Measurements from ENCODE around the gene SMIM38. TPM values are rescaled to one million over a fixed set of nuclear protein-coding genes. Genes with fewer than 3 reads are reported as not detected.

SMIM38 gene
- total RNA-seq, 1 experiment from 2014 or later, result 0.09 TPM

DNA sequence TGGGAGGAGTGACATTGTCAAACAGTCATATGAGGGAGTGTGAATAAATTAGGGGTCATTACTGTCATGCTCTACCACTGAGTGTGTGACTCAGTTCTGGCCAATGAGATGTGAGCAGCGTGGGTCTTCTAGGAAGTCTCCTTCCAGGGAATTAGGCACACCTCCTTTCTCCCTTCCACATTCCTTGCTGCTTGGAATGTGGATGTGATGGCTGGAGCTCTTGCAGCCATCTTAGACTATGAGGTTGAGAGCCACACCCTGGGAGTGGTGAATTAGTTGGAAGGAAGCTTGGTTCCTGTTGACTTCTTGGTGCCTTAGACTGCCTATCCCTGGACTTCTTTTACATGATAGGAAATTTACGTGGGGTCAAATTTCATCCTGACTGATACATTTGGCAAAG is 36.5 kb upstream of the SMIM38 start:
- Mint-ChIP-seq H3K9me3 (peaks cover 4 to 7% of the 10 kb centered on the region in 2 experiments; a peak in 3 of 5 replicates), H3K4me1 (peaks cover 14 to 27% of the 10 kb centered on the region in 2 experiments), H3K27ac (no peak overlapping the region), H3K4me3 (no peak overlapping the region), H3K36me3 (ENCODE audit: insufficient read depth in 1 of 3, low read depth in 3 of 3) (peaks cover 0 to 5% (median 0%) of the 10 kb centered on the region in 3 experiments; a peak in 1 of 7 replicates), H3K27me3 (ENCODE audit: low read depth) (peaks cover 8% of the 10 kb centered on the region)
- Histone ChIP-seq H3K56ac (ENCODE audit: insufficient read length, low read depth, low read length) (no peak overlapping the region), H2BK20ac (ENCODE audit: low read depth, low read length, poor library complexity, severe bottlenecking) (no peak overlapping the region), H3K4me2 (ENCODE audit: insufficient read depth, insufficient read length, low read length) (no peak overlapping the region), H2BK120ac (ENCODE audit: low read depth, low read length, poor library complexity, severe bottlenecking) (no peak overlapping the region), H4K91ac (ENCODE audit: insufficient read length, low read depth, low read length) (no peak overlapping the region), H4K8ac (replicated peaks; ENCODE audit: insufficient read length, low read depth, low read length) (no peak overlapping the region), H3K27ac (ENCODE audit: insufficient read length, low read depth, low read length) (no peak overlapping the region), H3T11ph (ENCODE audit: low read length) (no peak overlapping the region), H3K23me2 (ENCODE audit: insufficient read length, low read depth, low read length, poor library complexity, severe bottlenecking) (no peaks in the 10 kb centered on the region), H2BK12ac (ENCODE audit: insufficient read length, low read depth, low read length) (no peak overlapping the region), H3K79me1 (ENCODE audit: insufficient read depth, low read depth, low read length, poor library complexity, severe bottlenecking) (no peaks in the 10 kb centered on the region), H4K20me1 (ENCODE audit: control insufficient read depth, insufficient read depth, insufficient read length) (no peaks in the 10 kb centered on the region), H2AK5ac (ENCODE audit: insufficient read length, low read length) (no peak overlapping the region), H2BK5ac (ENCODE audit: insufficient read length, low read length) (no peak overlapping the region), H3K9me3 (ENCODE audit: control insufficient read depth, low read depth, low read length) (no peaks in the 10 kb centered on the region), H3K79me2 (ENCODE audit: insufficient read depth, low read length) (no peaks in the 10 kb centered on the region), H3K18ac (ENCODE audit: insufficient read length, low read depth, low read length) (no peak overlapping the region), H2AFZ (ENCODE audit: low read length) (no peak overlapping the region), H3K9ac (ENCODE audit: extremely low read depth, insufficient read length, low read length) (no peak overlapping the region), H2BK15ac (ENCODE audit: low read depth, low read length) (no peak overlapping the region), H3K14ac (ENCODE audit: insufficient read depth, low read length) (no peak overlapping the region), H3K4me1 (ENCODE audit: insufficient read depth, low read length) (no peaks in the 10 kb centered on the region), H3K27me3 (ENCODE audit: insufficient read depth, low read length) (no peaks in the 10 kb centered on the region), H3K23ac (ENCODE audit: insufficient read length, low read depth, low read length) (no peak overlapping the region), H3K4ac (ENCODE audit: low read depth, low read length) (no peak overlapping the region), H4K5ac (ENCODE audit: insufficient read length, low read depth, low read length) (no peak overlapping the region)
- no CpG with 5 or more reads among the region's 2 CpGs for WGBS (ENCODE audit: extremely low coverage, insufficient read length, low lambda C conversion rate)
- TF ChIP-seq, protein P1, sequence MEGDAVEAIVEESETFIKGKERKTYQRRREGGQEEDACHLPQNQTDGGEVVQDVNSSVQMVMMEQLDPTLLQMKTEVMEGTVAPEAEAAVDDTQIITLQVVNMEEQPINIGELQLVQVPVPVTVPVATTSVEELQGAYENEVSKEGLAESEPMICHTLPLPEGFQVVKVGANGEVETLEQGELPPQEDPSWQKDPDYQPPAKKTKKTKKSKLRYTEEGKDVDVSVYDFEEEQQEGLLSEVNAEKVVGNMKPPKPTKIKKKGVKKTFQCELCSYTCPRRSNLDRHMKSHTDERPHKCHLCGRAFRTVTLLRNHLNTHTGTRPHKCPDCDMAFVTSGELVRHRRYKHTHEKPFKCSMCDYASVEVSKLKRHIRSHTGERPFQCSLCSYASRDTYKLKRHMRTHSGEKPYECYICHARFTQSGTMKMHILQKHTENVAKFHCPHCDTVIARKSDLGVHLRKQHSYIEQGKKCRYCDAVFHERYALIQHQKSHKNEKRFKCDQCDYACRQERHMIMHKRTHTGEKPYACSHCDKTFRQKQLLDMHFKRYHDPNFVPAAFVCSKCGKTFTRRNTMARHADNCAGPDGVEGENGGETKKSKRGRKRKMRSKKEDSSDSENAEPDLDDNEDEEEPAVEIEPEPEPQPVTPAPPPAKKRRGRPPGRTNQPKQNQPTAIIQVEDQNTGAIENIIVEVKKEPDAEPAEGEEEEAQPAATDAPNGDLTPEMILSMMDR (conservative IDR thresholded peaks at IDR 0.05), result no peak
- DNase-seq, result no peak

All from H9 (cell line).